ENCODE results near the gene CENPP.

DNA sequence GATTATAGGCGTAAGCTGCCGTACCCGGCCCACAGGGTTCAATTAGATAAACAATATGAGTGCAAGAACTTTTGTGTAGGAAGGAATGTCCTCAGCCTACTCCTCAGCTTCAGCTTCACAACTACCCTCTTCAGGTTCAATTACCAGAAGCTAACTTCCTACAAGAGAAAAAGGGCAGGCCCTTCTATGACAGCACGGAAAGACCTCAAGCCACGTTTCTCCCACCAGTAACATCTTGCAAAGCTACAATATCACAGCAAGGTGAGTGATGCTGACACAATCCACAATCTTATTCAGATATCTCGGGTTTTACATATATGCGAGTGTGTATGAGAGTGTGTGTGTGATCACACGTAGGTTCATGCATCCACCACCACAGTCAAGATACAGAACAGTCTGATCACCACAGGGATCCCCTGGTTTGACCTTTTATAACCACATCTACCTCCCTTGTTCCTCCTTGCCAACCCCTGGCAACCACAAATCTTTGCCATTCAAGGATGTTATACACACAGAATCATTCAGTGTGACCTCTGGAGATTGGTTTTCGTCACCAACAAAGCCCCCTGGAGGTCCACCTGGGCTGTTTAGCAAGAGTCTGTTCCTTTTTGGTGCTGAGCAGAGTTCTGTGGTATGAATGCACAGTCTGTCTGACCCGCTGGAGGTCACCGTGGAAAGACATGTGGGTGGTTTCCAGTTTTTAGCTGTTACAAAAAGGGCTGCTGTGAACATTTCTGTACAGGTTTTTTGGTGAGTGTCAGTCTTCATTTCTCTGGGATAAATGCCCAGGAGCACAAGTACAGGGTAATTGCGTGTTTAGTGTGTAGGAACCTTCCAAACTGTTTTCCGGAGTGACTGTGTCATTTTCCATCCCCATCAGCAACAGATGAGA is 305.9 kb downstream of the CENPP start:
- TF ChIP-seq CTCF (IDR thresholded peaks at IDR 0.05): no peak
- no peak for TF ChIP-seq POLR2A (IDR thresholded peaks at IDR 0.05)
- TF ChIP-seq POLR2AphosphoS5 (IDR thresholded peaks at IDR 0.05): no peak

Data from suprapubic skin (tissue), 4 donors.